Dedifferentiated amniotic fluid mesenchymal stem cell (primary cell): ENCODE results near the gene ROBO2.
A peak's percentile ranks its signal among the peaks of the same experiment; 100 is the strongest.

Experiments used
- DNase-seq: peaks from one replicate; pipeline ENCODE4 v3.0.0-alpha.2; 2016; ENCODE audit errors: extremely low spot score

Gene ROBO2

DNA sequence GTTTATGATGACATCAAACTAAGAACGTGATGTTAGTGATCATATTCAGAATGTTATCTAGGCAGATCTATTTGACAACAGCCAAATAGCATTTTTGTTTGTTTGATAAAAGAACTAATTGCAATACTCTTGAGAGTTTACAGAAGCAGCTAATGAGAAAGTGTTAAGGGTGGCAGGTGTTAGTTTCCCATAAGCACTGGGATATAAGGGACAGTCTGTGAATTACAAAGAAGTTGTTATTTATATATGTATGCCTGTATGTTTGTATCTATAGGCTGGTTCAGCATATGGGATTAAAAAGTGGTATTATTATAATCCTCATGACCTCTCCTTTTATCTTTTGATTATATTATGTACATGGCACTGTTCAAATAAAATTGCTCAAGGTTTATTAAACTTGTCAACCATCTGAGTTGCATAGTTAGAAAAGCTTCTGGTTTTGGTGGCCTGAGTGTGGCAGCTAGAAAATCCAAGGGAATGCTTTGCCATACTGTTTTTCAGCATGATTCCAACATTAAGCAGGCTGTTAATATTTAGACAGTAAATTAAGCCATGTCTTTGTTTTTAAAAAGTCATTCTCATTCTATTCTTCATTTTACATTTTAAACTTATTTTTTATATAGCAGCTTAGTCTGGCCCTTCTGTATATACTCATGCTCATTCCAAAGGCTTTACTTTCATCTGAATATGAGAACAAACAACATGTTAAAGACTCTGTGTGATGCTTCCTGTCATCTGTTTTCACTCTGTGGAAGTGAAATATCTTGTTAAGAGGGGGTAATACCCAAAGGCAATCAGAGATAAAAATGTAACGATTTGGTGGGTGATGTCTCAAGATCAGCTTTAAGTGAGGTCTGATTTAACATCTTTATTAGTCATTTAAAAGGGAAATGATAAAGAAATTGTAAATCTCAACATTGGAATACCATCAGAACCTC lies 13.1 kb downstream of the ROBO2 start:
- no peak for DNase-seq

DNA sequence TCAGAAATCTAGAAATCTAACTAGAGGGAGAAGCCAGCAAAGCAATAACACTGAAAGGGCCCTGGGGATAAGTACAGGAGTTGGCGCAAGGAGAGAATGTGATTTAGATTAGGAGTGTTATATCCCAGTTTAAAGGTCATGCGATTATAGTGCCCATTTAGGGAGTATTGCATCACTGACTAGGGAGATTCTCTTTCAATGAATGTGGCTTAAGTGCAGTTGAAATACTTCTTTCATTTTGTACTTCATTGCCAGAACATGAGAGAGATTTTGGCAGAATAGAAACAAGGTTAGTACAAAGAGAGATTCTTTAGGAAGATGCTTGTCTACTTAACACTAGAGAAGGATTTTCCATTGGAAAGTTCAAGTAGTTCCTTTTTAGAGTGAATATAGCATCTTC lies 13.9 kb downstream of the ROBO2 start:
- no peak for DNase-seq

DNA sequence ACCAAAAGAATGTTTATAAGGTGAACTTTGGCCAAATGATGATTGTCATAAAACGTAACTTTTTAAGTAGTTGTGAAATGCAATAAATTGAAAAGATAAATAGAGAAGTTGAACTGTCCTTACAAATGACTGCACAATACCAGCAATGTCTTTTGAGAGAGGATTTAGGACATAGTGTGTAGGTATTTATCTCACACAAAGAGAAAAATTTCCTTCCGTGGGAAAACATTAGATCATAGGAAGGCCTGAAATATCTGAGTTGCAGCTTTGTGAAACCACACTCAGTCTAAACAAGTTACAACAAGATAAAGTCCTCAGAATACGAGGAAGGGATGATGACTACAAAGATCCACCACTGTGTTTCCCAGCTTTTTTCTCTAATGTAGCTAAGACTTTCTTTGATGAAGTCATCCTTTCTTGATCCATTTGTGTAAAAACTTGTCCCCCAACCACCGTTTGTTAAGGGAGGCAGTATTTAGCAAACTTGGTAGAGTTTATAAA lies 16.0 kb downstream of the ROBO2 start:
- DNase-seq: peak; percentile 29

DNA sequence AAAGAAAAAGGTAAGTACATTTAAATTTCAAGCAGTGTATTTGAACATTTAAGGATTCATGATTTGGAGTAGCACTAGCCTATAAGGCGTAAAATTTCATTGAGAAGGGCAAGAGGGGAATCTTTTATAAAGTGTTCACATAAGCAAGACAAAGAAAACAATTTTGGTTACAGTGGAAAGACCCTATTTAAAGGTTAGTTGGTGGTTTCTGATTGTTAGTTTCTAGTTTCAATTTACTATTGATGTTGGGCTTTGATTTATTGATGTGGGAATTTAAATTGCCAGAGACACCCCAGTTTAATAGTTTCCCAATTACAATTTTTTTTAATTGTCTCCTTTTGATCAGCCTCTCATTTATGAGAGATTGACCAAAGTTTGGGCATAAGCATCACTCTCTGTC lies 19.5 kb downstream of the ROBO2 start:
- DNase-seq: no peak

DNA sequence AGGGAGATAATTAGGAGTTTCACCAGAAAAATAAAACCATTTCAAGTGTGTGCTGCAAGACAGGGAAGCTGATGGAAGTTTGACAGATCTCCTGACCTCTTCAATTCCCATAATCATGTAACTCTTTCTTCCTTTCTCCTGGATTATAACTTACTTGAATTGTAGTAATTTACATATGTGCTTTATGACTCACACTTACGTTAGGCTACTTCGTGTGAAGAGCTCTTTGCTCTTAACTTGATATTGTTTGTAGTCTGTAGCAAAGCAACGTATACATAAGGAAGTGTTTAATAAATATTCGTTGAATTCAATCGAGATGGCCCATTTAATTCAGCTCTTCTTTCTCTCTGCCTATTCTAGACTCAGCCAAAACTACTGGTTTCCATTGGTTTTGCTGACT lies 23.5 kb downstream of the ROBO2 start:
- DNase-seq: no peak

DNA sequence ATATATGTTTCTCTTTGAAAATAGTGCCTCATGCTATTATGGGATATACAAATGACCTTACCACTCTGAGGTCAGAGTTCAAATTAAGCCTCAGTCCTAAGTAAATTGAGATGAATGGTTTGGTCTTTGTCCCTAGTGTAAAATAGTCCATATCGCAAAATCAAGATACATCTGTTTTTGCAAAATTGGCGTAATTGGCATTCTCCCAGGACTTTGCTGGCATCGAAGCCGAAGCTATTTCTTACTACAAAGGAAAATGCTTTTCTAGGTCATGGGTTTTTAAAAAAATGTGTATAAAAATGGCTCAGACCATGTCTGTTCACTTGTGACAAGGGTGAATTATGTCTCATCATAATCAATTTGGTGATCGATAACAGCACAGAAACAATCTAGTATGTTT lies 25.9 kb downstream of the ROBO2 start:
- no peak for DNase-seq

DNA sequence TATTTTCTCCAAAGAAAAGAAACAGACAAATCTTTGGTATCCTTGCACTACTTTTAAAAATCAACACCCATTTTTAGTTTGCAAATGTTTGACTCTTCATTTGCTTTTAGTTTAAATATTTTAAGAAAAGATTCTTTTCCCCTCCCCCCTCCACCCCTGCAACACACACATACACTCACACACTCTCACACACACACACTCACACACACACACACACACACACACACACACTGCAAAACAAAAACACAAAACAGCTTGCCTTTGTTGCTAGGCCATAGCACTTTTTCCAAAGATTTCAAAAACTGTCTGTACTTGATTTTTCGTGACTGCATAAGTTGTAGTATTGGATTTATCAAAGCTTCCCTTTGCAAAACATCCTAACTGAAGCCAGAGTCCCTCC lies 26.9 kb downstream of the ROBO2 start:
- no peak for DNase-seq

DNA sequence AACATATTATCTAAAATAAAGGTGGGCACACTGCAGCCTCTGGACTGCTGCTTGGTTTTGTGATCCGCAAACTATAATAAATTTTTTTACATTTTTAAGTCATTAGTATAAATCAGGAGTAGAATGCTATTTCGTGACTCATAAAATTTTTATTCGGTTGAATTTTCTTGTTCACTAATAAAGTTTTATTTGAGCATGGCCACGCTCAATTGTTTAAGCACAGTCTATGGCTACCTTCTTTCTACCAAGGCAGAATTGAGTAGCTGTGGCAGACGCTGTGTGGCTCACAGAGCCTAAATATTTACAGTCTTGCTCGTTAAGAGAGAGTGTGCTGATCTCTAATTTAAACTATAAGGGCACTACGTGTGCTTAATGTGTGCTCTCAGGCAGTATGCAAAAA lies 28.9 kb downstream of the ROBO2 start:
- no peak for DNase-seq

DNA sequence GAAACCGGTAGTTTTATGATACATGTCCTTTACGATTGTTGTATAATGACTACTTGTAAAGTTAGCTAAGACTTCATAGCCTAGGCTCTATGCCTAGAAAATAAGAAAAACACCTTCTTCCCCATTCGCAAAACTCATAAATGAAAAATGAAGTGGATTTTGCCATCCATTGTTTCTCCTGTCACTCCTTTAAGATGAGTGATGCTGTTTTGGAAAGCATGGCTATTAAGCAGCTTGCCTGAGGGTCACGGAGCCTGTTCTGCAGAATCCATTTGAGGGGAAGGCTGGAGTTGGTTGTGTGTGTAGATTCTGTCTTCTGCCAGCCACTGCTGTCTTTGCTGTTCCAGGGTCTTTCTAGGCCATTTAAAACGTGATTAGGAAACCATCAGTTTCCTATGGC lies 31.5 kb downstream of the ROBO2 start:
- no peak for DNase-seq

DNA sequence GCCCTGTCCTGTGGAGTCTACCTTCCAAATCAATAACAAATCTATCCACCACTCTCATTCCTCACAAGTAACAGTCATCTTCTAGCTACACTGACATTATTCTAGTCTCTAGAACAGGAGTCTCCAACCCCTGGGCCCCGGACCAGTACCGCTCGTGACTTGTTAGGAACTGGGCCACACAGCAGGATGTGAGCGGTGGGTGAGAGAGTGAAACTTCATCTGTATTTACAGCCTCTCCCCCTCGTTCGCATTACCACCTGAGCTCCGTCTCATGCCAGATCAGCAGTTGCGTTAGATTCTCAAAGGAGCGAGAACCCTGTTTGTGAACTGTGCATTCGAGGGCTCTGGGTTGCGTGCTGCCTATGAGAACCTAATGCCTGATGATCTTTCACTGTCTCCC lies 31.9 kb downstream of the ROBO2 start:
- DNase-seq: no peak

DNA sequence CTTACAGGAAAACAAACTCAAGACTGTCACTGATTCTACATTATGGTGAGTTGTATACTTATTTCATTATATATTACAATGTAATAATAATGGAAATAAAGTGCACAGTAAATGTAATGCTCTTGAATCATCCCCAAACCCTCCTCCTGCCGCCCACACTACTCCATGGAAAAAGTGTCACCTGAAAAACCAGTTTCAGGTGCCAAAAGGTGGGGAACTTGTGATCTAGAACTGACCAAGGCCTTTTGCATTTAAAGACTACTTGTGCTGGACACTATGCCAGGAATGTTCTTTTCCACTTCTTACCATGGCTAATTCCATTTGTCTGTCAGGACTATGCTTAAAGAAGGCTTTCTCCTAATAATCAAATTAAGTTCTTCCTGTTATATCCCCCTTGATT lies 32.3 kb downstream of the ROBO2 start:
- no peak for DNase-seq

DNA sequence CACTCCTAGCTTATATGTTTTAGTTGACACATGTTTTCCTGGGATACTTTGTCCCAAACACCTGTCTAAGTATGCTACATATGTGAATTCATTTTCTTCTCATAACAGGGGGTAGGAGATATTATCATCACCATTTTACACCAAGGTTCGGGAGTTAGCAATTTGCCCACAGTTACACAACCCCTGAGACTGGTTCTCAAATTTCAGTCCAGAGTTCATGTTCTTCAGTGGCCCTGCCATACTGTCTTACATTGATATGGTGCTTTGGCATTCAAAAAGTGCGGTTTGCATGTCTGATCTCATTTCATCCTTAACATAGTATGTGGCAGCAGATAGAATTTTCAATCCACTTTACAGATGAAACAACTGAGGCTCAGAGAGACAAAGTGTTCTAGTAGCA lies 38.4 kb downstream of the ROBO2 start:
- DNase-seq: no peak

DNA sequence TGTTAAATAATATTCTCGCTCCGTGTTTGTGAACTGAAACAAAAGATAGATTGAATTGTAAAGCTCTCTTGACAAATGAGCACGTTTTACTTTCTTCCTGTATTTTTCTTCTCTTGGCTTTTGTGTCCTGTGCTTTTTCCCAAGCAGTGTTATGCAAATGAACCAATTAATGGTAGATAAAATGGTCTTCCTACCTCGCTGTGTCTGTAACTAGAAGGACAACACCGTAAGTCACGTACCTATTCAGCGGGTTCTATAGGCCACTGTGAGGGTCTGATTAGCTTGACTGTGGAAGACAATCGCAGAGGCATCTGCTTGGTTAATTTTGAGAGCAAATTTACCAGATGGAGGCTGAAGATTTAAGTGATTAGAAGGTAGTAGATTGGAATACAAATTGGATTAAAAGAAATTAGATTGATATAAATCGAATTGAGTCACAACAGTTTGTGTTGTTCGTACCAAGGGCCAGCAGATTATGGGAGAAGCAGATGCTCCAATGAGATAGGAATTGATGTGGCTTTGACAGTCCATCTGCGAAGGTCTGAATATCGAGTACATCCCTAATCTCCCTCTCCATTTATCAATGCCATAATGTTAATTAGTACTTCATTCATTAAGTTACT lies 40.2 kb downstream of the ROBO2 start:
- DNase-seq: no peak

DNA sequence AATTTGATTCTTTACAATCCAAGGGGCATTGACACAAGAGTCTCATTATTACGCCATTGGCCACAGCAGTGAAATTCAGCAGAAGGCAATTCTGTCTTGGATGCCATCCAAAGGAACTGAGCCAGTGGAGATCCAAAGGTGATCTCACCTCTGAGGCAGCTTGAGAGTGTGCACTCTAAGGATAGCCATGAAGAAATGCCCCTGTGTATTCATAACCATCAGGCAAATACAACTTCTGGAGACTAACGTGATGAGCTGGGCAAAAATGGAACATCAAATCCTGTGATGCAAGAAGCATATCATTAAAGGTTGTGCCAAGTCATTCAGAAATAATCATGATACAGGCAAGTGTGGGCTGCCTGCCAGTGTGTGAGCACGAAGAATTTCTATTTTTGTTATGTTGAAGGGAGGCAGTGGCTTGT lies 41.4 kb downstream of the ROBO2 start:
- peak; percentile 82 for DNase-seq

DNA sequence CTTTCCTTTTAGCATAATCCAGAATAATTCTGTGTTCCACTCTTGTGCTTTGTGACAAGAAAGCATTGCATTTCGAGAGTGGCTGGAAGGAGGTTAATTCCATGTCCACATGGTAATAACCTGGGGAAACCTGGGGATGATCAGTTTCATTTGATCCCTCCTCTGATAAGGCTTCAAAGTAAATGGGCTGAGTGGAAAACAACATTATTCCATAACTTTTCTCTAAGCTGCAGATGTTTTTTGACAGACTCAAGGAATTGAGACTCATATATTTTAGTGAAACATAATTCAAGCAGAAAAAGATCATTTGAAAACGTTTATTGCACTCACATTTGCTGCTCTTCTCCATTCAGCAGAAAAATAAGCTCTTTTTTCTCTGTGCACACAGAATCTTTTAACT lies 44.6 kb downstream of the ROBO2 start:
- DNase-seq: no peak

DNA sequence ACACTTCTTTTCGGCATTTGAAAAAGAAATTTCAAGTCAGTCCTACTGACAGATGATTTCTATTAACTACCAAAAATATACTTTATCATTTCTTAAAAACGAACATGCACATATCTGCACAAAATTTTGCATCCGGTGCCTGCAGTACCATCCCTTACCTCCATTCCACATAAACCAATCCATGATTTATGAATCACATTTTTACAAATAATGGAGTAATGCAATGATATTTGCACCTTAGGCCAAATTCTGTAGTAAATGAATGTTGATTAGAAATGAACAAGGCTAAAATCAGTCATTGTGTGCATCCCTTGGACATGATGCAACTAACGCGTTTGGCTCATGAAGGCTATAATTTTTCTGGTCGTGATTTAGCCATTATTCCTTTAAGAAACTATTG lies 46.5 kb downstream of the ROBO2 start:
- no peak for DNase-seq

DNA sequence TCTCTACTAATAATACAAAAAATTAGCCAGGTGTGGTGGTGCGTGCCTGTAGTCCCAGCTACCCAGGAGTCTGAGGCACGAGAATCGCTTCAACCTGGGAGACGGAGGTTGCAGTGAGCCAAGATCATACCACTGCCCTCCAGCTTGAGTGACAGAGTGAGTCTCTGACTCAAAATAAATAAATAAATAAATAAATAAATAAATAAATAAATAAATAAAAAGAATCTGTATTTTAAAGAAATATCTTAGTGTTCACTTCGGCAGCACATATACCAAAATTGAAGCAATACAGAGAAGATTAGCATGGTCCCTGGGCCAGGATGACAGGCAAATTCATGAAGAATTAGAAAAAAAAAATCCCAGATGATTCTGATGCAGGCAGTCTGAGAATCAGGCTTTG lies 51.9 kb downstream of the ROBO2 start:
- no peak for DNase-seq

DNA sequence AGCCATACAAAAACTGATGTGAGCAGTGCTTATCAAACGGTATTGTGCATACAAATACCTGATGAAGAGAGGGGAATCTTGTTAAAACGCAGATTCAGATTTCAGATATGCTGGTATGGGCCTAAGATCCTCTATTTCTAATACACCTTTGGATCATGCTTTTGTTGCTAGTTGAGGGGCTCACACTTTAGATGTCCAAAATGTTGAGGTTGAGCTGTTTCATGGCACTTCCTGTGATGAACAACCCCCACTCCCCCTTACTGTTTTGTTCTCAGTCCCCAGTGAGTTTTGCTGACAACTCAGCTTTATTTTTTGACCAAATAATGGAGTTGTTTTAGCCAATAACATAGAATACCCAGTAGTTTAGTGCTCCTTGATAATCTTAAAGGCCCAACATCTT lies 53.2 kb downstream of the ROBO2 start:
- DNase-seq: no peak

DNA sequence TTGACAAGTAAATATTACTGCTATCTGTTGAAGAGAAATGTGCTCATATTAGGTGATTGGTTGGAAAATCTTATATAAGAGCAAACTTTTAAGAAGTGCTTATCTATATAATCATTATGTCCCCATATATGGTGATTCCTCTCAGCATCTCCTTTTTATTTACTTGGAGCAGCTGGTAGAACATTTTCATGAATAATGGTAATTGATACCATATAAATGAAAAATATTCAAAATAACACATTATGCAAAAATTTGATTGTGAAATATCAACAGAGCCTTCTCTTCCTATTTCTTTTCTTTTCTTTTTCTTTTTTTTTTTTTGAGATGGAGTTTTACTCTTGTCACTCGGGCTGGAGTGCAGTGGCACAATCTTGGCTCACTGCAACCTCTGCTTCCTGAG lies 56.2 kb downstream of the ROBO2 start:
- no peak for DNase-seq

DNA sequence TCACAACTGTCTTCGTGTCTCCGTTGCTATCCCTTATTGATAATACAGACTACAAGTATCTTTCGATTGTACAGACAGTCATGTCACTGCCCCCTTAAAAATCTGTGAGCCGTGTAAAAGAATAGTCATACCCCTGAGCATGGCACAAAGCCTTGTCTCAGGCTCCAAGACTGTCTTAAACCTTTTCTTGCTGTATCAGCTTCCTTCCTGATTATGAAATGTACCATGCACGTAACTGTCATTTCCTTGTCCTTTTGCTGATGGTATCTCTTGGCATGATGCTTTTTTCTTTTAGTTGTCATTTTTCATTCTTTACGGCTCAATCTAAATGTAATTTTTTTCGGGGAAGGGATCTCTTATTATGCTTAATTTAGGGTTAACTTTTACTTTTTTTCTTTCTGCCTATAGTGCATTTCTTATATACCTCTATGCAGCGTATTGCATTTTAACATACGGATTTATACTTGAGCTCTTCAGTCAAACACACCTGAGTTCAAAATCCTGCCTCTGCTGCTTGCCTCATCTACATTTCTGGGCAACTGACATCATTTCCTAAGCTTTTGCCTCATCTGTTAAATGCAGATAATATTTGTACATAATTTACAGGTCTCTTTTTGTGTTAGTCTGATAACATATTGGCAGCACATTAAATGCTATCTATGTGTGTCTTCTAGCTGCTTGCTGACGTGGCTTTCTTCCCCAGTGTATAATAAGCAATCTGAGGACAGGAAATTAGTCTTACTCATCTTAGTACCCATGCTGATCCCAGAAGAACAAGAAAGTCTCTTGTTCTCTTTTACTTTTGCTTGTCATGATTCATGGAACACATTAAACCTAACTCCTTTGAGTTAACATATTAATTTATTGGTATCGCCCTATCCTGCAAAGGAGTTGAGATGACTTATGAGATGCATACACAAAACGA lies 57.3 kb downstream of the ROBO2 start:
- DNase-seq: no peak

DNA sequence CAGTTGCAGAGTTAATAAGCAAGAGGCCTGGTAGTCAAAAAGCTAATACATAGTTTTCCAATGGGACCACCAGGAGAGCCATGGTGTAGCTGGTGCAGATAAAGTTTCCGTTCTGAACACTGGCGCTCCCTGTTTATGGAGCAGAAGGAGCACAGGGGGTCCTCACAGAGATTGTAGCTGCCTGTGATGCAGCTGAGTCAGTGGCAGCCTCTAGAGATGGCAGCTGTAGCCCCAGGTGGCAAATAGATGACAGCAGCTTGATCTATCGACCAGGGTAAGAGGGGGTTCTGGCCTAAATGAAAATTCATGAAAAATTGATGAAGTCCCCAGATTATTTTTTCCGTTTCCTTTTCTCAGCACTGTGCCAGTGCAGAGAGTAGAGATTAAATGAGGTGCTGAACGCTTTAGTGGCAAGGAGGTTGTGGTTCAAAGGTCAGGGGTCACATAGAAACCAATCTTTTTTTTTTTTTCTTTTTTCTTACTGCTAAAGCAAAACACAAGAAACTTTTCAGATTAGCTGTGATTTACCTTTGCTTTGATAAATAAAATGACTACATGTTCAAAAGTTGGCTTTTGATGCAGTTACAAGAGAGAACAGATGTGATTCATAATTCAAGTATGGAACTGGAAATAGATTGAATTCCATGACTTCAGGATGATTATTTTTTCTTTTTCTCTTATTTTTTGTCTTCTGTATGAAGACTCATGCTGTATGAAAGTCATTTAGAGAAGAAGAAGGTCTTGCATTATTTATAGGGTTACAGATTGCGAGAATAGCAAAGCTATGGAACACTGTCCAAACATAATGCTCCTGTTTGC lies 63.3 kb downstream of the ROBO2 start:
- DNase-seq: peak; percentile 41
